GM19463 (cell line): Measurements from ENCODE around the gene MSI1.

Experiments used
- ATAC-seq: cut with Tn5 transposase; IDR thresholded peaks from one replicate; pipeline ENCODE4 v1.9.1; 2021; ENCODE audit warnings: mild to moderate bottlenecking, moderate library complexity; ENCODE audit not compliant: unreplicated experiment

Gene MSI1

GRCh38 chr12:120377611-120378010 lies 8.6 kb upstream of the MSI1 start:
- ATAC-seq: no peak

DNA sequence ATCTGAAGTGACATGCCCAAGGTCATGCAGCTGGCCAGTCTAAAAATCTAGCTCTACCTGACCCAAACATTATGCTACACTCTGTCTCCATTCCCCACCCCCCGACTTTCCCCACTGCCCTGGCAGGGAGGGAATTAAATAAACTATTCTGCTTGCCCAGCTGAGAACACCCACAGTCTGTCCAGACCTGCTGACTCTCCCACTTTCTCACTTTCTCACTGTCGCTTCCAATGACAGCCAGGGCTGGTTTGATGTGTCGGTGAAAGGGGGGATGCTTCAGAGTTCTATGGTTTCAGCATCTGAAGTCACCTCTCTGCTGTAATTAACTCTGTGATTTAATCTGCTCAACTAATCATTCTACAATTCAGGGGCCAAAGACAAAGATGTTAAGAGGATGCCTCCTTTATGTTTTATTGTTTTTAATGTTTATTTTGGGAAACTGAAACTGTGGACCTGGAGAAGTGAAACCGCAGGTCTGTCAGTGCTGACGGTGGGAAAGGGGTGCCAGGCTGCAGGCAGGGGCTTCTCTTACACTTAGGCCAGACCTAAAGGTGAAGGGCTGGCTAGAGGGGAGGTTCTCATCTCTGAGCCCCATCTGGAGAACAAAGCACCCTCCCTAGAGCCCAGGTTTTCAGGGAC lies 8.1 kb upstream of the MSI1 start:
- ATAC-seq: no peak

- ATAC-seq: no peak
These were observed 7.5 kb upstream of the MSI1 start for GRCh38 chr12:120376416-120376815.

DNA sequence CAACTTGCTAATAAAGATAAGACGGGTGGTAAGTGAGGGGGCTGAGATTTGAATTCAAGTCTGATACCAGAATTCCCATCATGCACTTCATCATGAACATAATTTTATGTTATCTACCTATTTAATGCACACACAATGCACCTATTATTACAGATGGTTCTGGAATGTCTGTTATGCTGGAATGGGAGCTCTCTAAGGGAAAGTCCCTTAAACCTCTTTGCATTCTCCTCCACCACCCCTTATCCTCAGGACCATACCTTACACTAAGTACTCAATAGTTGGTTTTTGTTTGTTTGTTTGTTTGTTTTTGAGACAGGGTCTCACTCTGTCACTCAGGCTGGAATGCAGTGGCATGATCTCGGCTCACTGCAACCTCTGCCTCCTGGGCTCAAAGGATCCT lies 7.0 kb upstream of the MSI1 start:
- no peak for ATAC-seq

DNA sequence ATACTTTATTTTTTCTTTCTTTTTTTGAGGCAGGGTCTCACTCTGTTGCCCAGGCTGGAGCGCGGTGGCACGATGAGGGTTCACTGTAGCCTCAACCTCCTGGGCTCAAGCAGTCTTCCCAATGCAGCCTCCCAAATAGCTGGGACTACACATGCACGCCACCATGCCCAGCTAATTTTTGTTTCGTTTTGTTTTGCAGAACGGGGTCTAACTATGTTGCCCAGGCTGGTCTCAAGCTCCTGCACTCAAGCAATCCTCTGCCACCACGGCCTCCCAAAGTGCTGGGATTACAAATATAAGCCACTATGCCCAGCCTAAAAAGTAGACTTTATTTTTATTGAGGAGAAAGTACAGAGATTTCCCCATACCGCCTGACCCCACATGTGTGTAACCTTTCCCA lies 4.7 kb upstream of the MSI1 start:
- ATAC-seq: no peak

DNA sequence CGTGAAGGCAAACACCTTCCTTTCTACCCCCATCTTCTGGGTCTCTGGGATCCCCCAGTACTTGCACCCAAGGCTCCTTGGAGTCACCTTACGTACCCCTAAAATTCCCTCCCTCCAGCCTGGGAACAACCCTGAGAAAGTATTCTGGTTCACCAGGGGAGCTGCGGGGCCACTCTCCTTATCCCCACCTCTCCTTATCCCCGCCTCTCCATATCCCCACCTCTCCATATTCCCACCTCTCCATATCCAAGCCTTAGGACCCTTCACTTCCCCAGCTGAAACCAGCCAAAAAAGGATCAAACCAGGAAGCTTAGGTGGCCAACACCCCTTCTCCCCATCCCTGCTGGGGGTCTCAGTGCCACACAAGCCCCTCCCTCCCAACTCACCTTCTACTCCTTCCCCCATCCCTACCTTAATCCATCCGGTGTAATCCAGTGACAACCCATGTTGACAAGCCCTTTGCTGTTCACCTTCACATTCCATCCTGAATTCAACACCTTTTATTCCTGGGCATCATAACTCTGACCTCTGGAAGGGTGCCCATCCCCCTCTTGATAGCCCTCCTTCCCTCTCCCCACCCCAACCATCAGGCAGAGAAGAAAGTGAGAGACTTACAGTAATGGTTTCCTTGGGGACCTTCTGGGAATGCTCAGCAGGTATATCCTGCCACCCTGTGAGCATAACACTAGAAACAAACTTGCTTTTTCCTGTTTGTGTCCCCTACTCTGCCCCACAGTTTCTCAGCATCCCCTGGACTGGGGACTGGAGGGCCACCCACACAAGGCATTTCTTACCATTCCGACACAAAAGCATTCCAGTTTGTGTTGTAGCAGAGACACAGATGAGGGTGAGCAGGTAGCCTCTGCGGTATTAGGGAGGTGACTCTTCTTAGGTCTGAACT lies 1.6 kb upstream of the MSI1 start:
- ATAC-seq: no peak

- ATAC-seq: no peak
These were observed 809 bp upstream of the MSI1 start for GRCh38 chr12:120369603-120370342.

GRCh38 chr12:120367924-120368788 lies 808 bp downstream of the MSI1 start:
- ATAC-seq: no peak

DNA sequence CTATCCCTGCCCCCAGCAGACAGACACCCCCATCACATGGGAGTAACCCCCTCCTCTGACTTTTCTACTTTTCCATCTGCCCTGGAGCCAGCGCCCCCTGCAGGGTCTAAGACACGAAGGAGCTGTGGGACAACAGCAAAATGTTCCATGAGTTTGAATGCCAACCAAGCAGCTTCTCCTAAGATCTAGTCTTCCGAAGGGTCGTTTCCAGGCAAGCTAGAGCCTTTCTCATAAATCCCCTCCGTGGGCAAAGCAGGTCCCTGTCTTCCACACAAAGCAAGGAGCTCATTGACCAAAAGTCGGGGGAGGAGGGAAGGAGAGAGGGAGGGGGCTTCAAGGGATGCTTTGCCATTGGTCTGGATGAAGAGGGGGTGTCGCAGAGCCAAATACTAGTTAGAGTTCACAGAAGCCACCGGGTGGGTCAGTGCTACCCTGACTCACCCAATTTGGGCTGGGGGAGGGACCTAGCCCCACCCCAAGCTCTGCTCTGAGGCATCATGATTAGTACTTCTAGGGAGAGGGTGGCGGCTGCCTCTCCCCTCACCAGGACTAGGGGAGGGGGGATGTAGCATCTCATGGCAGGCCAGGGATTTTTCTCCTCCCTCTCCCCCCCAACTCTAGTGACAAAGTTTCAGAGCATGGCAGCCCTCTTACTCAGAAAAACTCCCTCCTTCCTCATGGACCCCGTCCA lies 1.6 kb downstream of the MSI1 start:
- ATAC-seq: no peak

DNA sequence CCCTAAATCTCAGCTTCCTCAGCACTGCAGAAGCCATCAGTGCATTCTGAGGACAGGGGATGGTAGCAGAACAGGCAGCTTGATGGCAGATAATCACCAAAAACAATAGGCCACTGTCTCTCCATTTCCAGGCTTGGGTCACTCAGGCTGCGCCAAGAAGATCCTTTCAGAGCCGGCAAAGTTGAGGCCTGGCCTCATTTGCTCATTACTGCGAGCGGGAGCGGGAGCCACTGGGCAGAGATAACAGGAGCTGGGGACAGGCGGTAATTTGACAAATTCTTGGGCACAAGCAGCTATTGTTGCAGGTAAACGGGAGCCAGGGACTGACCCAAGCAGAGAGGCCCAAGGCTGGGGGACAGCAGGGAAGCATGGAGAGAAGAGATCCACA lies 2.1 kb downstream of the MSI1 start:
- ATAC-seq: no peak

DNA sequence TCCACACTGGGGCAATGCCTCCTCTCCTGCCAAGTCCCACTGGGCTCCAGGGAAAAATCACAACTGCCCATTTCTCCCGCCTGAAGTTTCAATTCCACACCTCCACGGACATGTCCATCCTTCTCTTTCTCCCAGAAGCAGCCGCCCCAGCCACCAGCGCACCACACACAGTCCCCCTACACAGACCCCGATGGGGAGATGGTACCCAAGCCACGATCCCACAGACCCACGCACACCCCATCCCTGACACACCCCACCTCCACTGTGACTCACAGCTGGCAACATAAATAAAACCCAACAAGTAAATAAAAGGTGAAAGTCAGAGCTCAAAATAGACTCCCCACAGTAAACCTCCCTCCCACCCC lies 2.6 kb downstream of the MSI1 start:
- ATAC-seq: no peak

DNA sequence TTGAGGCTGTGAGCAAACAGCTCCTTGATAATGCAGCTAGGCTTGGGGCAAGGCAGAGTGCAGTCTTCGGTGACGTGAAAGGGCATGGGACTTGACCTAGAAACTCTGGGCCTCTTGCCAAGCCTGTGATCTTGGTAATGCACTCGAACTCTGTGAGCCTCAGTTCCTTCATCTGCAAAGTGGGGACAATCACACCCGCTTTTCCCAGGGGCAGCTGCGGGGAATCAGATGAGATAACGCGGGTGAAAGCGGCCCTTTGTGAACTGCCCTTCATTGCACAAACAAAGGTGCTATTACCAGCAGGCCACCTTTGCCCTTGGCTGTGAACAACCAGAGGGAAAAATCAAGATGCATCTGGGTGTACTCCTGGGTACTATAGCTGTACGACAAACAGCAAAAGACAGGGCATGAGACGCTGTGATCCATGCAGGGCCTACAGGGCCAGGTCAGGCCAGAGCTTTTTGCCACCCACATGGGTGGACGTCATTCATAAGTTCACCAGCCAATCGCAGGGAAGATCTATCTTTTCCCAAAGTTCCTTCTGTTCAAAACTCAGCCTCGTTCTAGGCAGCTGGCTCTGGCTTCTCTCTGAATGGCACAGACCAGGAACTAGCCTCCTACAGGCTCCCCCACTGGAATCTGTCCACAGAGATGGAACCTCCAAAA lies 3.2 kb downstream of the MSI1 start:
- no peak for ATAC-seq

DNA sequence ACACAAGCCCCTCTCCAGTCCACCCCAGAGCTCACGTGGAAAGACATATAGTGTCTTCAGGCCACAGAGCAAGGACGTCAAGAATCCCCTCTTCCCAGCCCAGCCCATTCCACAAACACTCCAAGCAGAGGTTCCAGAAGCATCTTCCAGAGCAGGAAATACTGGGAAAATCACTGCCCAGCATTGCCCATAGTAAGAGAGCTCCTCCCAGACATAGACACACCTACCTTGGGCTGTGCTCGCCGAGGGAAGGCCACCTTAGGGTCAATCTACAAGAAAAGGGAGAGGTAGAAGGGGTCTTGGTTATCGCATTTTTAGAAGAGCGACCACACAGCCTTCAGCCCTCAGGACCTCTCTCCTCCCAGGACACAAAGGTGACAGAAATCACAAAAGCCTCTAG lies 4.5 kb downstream of the MSI1 start:
- no peak for ATAC-seq

DNA sequence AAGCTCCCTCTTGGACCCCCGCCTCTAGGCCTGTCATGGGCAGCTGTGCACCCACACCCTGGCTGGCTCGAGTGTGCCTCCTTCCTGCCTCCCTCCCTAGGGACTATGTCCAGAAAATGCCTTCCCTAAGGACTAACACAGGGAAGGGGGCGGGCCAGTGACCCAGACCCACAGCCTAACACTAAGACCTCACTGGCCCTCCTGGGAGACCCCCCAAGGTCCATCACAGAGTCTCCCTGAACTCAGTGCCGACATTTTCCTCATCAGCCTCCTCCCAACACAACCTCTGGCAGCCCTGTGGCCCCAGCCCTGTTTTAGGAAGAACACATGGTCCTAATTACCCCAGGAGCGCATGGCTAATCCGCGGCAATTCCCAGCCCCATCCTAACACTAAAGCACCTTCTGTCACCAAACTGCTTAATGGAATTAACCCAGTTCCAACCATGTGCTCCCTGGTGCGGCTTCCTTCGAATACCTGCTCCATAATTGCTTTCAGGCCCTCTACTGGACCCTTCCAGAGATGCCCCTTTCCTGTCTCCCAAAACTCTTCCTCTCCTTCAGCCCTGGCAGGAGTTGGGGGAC lies 5.6 kb downstream of the MSI1 start:
- no peak for ATAC-seq

- ATAC-seq: no peak
These were observed 6.3 kb downstream of the MSI1 start for GRCh38 chr12:120362516-120363273.

DNA sequence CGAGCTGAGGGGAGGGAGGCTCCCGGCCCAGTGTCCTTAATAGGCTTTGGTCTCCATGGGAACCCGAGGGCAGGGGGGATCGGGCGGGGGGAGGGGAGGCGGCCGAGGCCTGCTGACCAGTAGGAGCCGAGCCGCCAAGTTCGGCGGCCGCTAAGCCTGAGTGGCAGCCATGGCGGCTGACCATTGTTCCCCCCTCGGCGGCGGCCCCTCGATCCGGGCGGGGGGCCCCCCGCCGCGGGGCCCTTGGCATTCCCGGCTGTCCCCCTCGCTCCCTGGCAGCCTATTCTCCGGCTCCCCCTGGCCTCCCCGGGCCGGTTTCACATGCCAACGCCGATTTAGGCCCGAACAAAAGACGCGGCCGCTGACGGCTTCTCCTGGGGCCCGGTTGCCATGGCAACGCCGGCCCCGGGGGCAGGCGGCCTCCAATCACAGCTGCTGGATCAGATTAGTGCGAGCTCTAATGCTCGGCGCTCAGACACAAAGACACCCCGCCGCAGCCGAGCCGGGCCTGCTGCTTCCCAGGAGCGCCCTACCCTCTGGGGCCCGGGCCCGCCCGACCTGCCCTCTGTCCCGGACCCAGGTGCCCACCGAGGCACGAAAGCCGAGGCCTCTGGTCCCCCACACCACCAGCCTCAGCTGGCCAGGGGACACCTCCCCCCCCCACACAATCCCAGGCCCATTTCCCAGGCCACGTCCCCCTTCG lies 7.3 kb downstream of the MSI1 start:
- no peak for ATAC-seq

DNA sequence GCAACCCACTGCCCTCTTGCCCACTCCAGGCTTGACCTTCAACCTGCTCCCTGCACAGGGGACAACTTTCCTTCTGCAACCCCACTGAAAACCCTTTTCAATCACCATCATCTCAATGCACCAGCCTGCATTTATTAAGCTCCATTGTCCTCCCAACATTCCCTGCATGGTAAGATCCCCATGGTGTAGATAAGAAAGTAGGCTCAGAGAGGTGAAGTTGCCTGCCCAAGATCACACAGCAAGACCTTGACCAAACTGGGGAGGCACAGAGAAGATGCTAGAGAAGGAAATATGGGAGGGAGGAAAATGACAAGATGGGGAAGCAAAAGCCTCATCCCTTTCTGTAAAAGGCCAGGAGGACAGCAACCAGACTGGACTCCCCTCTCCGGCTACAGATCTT lies 9.8 kb downstream of the MSI1 start:
- no peak for ATAC-seq

- ATAC-seq: no peak
These were observed 10.4 kb downstream of the MSI1 start for GRCh38 chr12:120358412-120359100.
